Keratinocyte (primary cell): ENCODE data around the gene SUN2. TPM values are rescaled to one million over a fixed set of nuclear protein-coding genes. Genes with fewer than 3 reads are reported as not detected.

Source experiments
- DNase-seq: peaks from one replicate; pipeline ENCODE4 v3.0.0-alpha.2; 2011; ENCODE audit warnings: low read depth, missing footprints, low spot score
- FAIRE-seq: peaks from 2 replicates; lab custom pipeline; 2011; peaks lifted over from hg19 to GRCh38; lab: Jason Lieb, UNC
- H2AFZ ChIP-seq: 2 replicates; pipeline ENCODE4 v1.6.0; 2012; ENCODE audit warnings: low read length, control low read depth, inconsistent platforms; ENCODE audit not compliant: control insufficient read depth
- H3K27ac ChIP-seq: 2 replicates; pipeline ENCODE4 v1.5.1; 2011; ENCODE audit warnings: low read length; ENCODE audit not compliant: control insufficient read depth, insufficient read depth
- H3K27me3 ChIP-seq: 3 replicates; pipeline ENCODE4 v1.6.0; 2011; ENCODE audit warnings: low read length; ENCODE audit not compliant: control insufficient read depth, insufficient read depth; ENCODE audit errors: extremely low read depth
- H3K36me3 ChIP-seq, 2 experiments: 2 replicates in 1 of 2; 3 replicates in 1 of 2; pipeline ENCODE4 v1.5.1; 2011; ENCODE audit warnings: low read length in 2 of 2, mild to moderate bottlenecking in 1 of 2; ENCODE audit not compliant: control insufficient read depth in 2 of 2, insufficient read depth in 2 of 2; ENCODE audit errors: extremely low read depth in 1 of 2
- H3K4me1 ChIP-seq: 3 replicates; pipeline ENCODE4 v1.5.1; 2011; ENCODE audit warnings: low read length; ENCODE audit not compliant: control insufficient read depth, insufficient read depth; ENCODE audit errors: extremely low read depth
- H3K4me2 ChIP-seq: 3 replicates; pipeline ENCODE4 v1.6.0; 2011; ENCODE audit warnings: low read depth, low read length; ENCODE audit not compliant: control insufficient read depth, insufficient read depth; ENCODE audit errors: extremely low read depth
- H3K4me3 ChIP-seq, 3 experiments: fragments of 200-600 bp in 1 of 3; sonication (generic) in 1 of 3; 2 replicates in 2 of 3; 3 replicates in 1 of 3; pipeline ENCODE4 v1.5.1; 2011 to 2016; ENCODE audit warnings: low read length in 3 of 3, mild to moderate bottlenecking in 3 of 3, control low read depth in 2 of 3, inconsistent platforms in 1 of 3, low read depth in 1 of 3, mixed read lengths in 1 of 3, mixed run types in 1 of 3, moderate library complexity in 1 of 3; ENCODE audit not compliant: control insufficient read depth in 2 of 3, insufficient read depth in 2 of 3; ENCODE audit errors: extremely low read depth in 1 of 3
- H3K79me2 ChIP-seq: 2 replicates; pipeline ENCODE4 v1.6.0; 2012; ENCODE audit warnings: low read length; ENCODE audit not compliant: control insufficient read depth, insufficient read depth
- H3K9ac ChIP-seq: 3 replicates; pipeline ENCODE4 v1.6.0; 2011; ENCODE audit warnings: low read length; ENCODE audit not compliant: control insufficient read depth, insufficient read depth; ENCODE audit errors: extremely low read depth
- H3K9me1 ChIP-seq: 3 replicates; pipeline ENCODE4 v1.6.0; 2011; ENCODE audit warnings: low read length; ENCODE audit not compliant: control insufficient read depth, insufficient read depth; ENCODE audit errors: extremely low read depth
- H3K9me3 ChIP-seq: 2 replicates; pipeline ENCODE4 v1.5.1; 2012; ENCODE audit warnings: low read depth, low read length; ENCODE audit not compliant: control insufficient read depth
- H4K20me1 ChIP-seq: 3 replicates; pipeline ENCODE4 v1.6.0; 2011; ENCODE audit warnings: low read length; ENCODE audit not compliant: control insufficient read depth, insufficient read depth; ENCODE audit errors: extremely low read depth
- EZH2 ChIP-seq: IDR thresholded peaks from one replicate; pipeline ENCODE4 v1.6.1; 2012; ENCODE audit warnings: inconsistent platforms, mild to moderate bottlenecking, low read length, moderate library complexity
- dilution Hi-C: fragments of 300-500 bp; cut with MboI; formaldehyde crosslinking; loops from one replicate; pipeline ENCODE4 v1.7.0; 2020; ENCODE audit warnings: low sequenced_read_pairs; ENCODE audit not compliant: extremely low pct_ligation_motif_present
- polyA plus RNA-seq, 5 experiments: library from polyadenylated mRNA; depleted of rRNA in 3 of 5; stranded (reverse) in 3 of 5; stranded (forward) in 1 of 5; unstranded in 1 of 5; fragments of >200 nt; gene quantifications; 1 replicate in 1 of 5; 2 replicates in 3 of 5; 3 replicates in 1 of 5; pipeline versions ENCODE4 v1.2.1 to v1.2.3, GENCODE V29; 2011 to 2012; ENCODE audit warnings: missing spikeins in 2 of 5, low read depth in 1 of 5, low replicate concordance in 1 of 5
- TF ChIP-seq, protein P1 (sequence below), 3 experiments: IDR thresholded peaks in 1 of 3; conservative IDR thresholded peaks in 1 of 3; optimal IDR thresholded peaks in 1 of 3; 2 replicates in 2 of 3; 3 replicates in 1 of 3; pipeline versions ENCODE3 to v1.5.1; 2011; ENCODE audit warnings: low read length in 3 of 3, mild to moderate bottlenecking in 3 of 3, moderate library complexity in 2 of 3, control low read depth in 1 of 3, inconsistent platforms in 1 of 3; ENCODE audit not compliant: insufficient read depth in 2 of 3; ENCODE audit errors: extremely low read depth in 1 of 3

The SUN2 gene
- polyA plus RNA-seq, 1 donor (not counting 4 experiments of a cell fraction or from before 2014, with no cell fraction given): 15.9 TPM

GRCh38 chr22:38727123-38727522, 28.7 kb downstream of the SUN2 start:
- H3K36me3 ChIP-seq: peaks cover 63 to 68% of the 10 kb centered on the region in 2 experiments
- no peaks in the 10 kb centered on the region for H3K9me1 ChIP-seq
- H4K20me1 ChIP-seq: no peaks in the 10 kb centered on the region
- H3K4me3 ChIP-seq: no peak overlapping the region
- H3K9me3 ChIP-seq: no peaks in the 10 kb centered on the region
- TF ChIP-seq EZH2: no peak
- TF ChIP-seq, protein P1, sequence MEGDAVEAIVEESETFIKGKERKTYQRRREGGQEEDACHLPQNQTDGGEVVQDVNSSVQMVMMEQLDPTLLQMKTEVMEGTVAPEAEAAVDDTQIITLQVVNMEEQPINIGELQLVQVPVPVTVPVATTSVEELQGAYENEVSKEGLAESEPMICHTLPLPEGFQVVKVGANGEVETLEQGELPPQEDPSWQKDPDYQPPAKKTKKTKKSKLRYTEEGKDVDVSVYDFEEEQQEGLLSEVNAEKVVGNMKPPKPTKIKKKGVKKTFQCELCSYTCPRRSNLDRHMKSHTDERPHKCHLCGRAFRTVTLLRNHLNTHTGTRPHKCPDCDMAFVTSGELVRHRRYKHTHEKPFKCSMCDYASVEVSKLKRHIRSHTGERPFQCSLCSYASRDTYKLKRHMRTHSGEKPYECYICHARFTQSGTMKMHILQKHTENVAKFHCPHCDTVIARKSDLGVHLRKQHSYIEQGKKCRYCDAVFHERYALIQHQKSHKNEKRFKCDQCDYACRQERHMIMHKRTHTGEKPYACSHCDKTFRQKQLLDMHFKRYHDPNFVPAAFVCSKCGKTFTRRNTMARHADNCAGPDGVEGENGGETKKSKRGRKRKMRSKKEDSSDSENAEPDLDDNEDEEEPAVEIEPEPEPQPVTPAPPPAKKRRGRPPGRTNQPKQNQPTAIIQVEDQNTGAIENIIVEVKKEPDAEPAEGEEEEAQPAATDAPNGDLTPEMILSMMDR (optimal IDR thresholded peaks at IDR 0.05 in 1 of 3, IDR thresholded peaks at IDR 0.05 in 1 of 3, conservative IDR thresholded peaks at IDR 0.05 in 1 of 3; ENCODE audit: extremely low read depth in 1 of 3, insufficient read depth in 2 of 3, low read length in 3 of 3): no peak
- dilution Hi-C loops: no loop called here
- no peak for DNase-seq
- FAIRE-seq: no peak
- H2AFZ ChIP-seq: no peak overlapping the region
- H3K4me2 ChIP-seq: no peak overlapping the region
- no peaks in the 10 kb centered on the region for H3K4me1 ChIP-seq
- H3K27me3 ChIP-seq: no peaks in the 10 kb centered on the region
- H3K9ac ChIP-seq: no peak overlapping the region
- H3K27ac ChIP-seq: no peak overlapping the region
- no peaks in the 10 kb centered on the region for H3K79me2 ChIP-seq

DNA sequence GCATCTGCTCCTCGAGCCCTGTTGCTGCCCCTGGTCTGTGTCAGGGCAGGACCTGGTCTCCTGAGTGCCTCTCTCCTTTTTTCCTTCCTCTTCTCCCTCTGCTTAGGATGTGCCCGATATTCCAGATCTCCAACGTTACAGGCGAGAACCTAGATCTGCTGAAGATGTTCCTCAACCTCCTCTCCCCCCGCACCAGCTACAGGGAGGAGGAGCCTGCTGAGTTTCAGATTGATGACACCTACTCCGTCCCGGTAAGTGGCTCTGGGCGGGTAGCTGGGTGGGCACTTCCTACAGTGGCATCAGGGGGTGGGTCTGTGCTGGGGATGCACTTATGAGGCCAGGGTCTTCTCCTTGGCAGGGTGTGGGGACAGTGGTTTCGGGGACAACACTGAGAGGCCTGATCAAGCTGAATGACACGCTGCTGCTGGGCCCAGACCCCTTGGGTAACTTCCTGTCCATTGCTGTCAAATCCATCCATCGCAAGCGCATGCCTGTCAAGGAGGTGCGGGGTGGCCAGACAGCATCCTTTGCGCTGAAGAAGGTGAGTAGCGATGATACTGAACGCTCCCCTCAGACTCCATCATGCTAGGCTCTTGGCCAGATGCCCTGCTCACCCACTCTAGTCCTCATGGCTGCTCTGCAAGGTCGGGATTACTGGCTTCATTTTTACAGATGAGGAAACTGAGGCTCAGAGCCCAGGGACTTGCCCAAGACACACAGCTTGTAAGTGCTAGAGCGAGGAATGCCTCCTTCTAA, 29.7 kb downstream of the SUN2 start:
- H3K4me1 ChIP-seq: no peaks in the 10 kb centered on the region
- no peak overlapping the region for H2AFZ ChIP-seq
- DNase-seq: no peak
- H3K27me3 ChIP-seq: no peaks in the 10 kb centered on the region
- peaks cover 65 to 67% of the 10 kb centered on the region in 2 experiments for H3K36me3 ChIP-seq
- H4K20me1 ChIP-seq: no peaks in the 10 kb centered on the region
- H3K27ac ChIP-seq: no peak overlapping the region
- TF ChIP-seq EZH2: no peak
- TF ChIP-seq, protein P1 (optimal IDR thresholded peaks at IDR 0.05 in 1 of 3, IDR thresholded peaks at IDR 0.05 in 1 of 3, conservative IDR thresholded peaks at IDR 0.05 in 1 of 3; ENCODE audit: extremely low read depth in 1 of 3, insufficient read depth in 2 of 3, low read length in 3 of 3): no peak
- no peak overlapping the region for H3K4me2 ChIP-seq
- no peak overlapping the region for H3K9ac ChIP-seq
- FAIRE-seq: no peak
- dilution Hi-C loops: no loop called here
- H3K9me3 ChIP-seq: no peaks in the 10 kb centered on the region
- H3K4me3 ChIP-seq: no peak overlapping the region
- H3K9me1 ChIP-seq: no peaks in the 10 kb centered on the region
- H3K79me2 ChIP-seq: no peaks in the 10 kb centered on the region
